ENCODE results near the gene HSD3B7.

Gene HSD3B7

GRCh38 chr16:30972872-30973271 is 12.1 kb upstream of the HSD3B7 start:
- no peak overlapping the region for H3K4me3 ChIP-seq (ENCODE audit: low read depth in 1 of 2, low read length in 2 of 2)
- no peaks in the 10 kb centered on the region for H3K9me3 ChIP-seq (ENCODE audit: control insufficient read depth in 1 of 2, low read length in 2 of 2)
- H3K36me3 ChIP-seq (ENCODE audit: control insufficient read depth in 1 of 2, insufficient read depth in 2 of 2, low read length in 2 of 2): peaks cover 50 to 90% of the 10 kb centered on the region in 2 donors
- H3K27ac ChIP-seq (ENCODE audit: low read length): no peak overlapping the region
- no peaks in the 10 kb centered on the region for H3K4me1 ChIP-seq (ENCODE audit: control insufficient read depth in 1 of 2, insufficient read depth in 2 of 2, low read length in 2 of 2)
- no peaks in the 10 kb centered on the region for H3K27me3 ChIP-seq (ENCODE audit: low read depth, low read length)

DNA sequence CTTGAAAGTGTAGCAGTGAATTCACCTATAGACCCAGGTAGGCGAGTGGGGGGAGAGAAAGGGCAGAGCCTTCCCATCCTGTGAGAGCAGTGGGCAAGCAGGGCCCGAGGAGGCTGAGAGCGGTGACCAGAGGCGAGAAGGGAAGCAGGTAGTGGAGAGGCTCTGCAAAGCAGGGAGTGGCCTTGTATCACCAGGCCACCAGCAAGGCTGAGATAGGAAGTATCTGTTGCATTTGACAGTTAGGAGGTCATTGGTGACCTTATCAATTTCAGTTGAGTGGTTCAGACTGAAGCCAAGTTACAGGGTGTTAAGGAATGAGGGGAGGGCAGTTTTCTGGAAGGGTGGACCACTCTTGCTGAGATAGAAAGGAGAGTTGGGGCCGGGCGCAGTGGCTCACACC is 10.7 kb upstream of the HSD3B7 start:
- H3K27me3 ChIP-seq (ENCODE audit: low read depth, low read length): no peaks in the 10 kb centered on the region
- peaks cover 50 to 93% of the 10 kb centered on the region in 2 donors for H3K36me3 ChIP-seq (ENCODE audit: control insufficient read depth in 1 of 2, insufficient read depth in 2 of 2, low read length in 2 of 2)
- H3K4me3 ChIP-seq (ENCODE audit: low read depth in 1 of 2, low read length in 2 of 2): no peak overlapping the region
- H3K9me3 ChIP-seq (ENCODE audit: control insufficient read depth in 1 of 2, low read length in 2 of 2): no peaks in the 10 kb centered on the region
- no peak overlapping the region for H3K27ac ChIP-seq (ENCODE audit: low read length)
- no peaks in the 10 kb centered on the region for H3K4me1 ChIP-seq (ENCODE audit: control insufficient read depth in 1 of 2, insufficient read depth in 2 of 2, low read length in 2 of 2)

DNA sequence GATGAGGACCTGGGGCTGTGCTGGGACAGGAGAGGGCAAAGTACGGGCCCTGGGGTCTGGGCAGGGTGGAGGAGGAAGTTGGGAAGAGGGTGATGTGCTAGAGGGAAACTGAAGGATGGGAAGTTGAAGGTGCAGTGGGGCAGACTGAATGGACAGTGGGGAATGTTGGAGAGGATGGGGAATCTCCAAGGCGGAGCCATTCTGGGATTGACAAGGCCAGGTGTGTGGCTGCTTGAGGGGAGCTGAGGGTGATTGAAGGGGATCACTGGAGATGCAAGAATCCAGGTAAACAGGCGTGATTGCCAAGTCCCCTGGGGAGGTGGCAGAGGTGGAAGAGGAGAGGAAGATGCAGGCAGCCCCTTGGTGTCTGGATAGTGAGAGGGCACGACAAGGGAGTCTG is 8.5 kb upstream of the HSD3B7 start:
- peaks cover 42 to 91% of the 10 kb centered on the region in 2 donors for H3K36me3 ChIP-seq (ENCODE audit: control insufficient read depth in 1 of 2, insufficient read depth in 2 of 2, low read length in 2 of 2)
- no peaks in the 10 kb centered on the region for H3K4me1 ChIP-seq (ENCODE audit: control insufficient read depth in 1 of 2, insufficient read depth in 2 of 2, low read length in 2 of 2)
- H3K4me3 ChIP-seq (ENCODE audit: low read depth in 1 of 2, low read length in 2 of 2): no peak overlapping the region
- H3K27ac ChIP-seq (ENCODE audit: low read length): no peak overlapping the region
- no peaks in the 10 kb centered on the region for H3K9me3 ChIP-seq (ENCODE audit: control insufficient read depth in 1 of 2, low read length in 2 of 2)
- no peaks in the 10 kb centered on the region for H3K27me3 ChIP-seq (ENCODE audit: low read depth, low read length)

- H3K27me3 ChIP-seq (ENCODE audit: low read depth, low read length): no peaks in the 10 kb centered on the region
- H3K27ac ChIP-seq (ENCODE audit: low read length): no peak overlapping the region
- peaks cover 35 to 90% of the 10 kb centered on the region in 2 donors for H3K36me3 ChIP-seq (ENCODE audit: control insufficient read depth in 1 of 2, insufficient read depth in 2 of 2, low read length in 2 of 2)
Observed at GRCh38 chr16:30977502-30977901, 7.5 kb upstream of the HSD3B7 start.

GRCh38 chr16:30979170-30980022 is 5.6 kb upstream of the HSD3B7 start:
- no peak overlapping the region for H3K4me3 ChIP-seq (ENCODE audit: low read depth in 1 of 2, low read length in 2 of 2)
- H3K27me3 ChIP-seq (ENCODE audit: low read depth, low read length): no peaks in the 10 kb centered on the region
- H3K4me1 ChIP-seq (ENCODE audit: control insufficient read depth in 1 of 2, insufficient read depth in 2 of 2, low read length in 2 of 2): no peaks in the 10 kb centered on the region
- H3K27ac ChIP-seq (ENCODE audit: low read length): no peak overlapping the region
- H3K9me3 ChIP-seq (ENCODE audit: control insufficient read depth in 1 of 2, low read length in 2 of 2): no peaks in the 10 kb centered on the region
- H3K36me3 ChIP-seq (ENCODE audit: control insufficient read depth in 1 of 2, insufficient read depth in 2 of 2, low read length in 2 of 2): peaks cover 22 to 89% of the 10 kb centered on the region in 2 donors

More at GRCh38 chr16:30977502-30977901, 7.5 kb upstream of the HSD3B7 start:
- no peaks in the 10 kb centered on the region for H3K4me1 ChIP-seq (ENCODE audit: control insufficient read depth in 1 of 2, insufficient read depth in 2 of 2, low read length in 2 of 2)
- H3K9me3 ChIP-seq (ENCODE audit: control insufficient read depth in 1 of 2, low read length in 2 of 2): no peaks in the 10 kb centered on the region
- H3K4me3 ChIP-seq (ENCODE audit: low read depth in 1 of 2, low read length in 2 of 2): no peak overlapping the region

DNA sequence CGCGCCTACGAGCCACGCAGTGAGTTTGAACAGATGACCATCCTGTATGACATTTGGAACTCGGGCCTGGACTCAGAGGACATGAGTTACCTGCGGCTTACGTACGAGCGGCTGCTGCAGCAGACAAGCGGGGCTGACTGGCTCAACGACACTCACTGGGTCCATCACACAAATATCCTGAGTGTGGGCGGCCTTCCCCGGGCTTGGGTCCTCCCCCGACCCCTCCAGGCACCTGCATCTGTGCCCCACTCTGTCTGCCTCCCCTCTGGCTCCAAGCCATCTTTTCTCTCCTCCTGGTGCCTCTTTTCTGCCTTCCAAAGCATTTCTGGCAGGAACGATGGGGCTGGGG is 5.0 kb upstream of the HSD3B7 start:
- Histone ChIP-seq H3K27ac (ENCODE audit: low read length) (no peak overlapping the region), H3K9me3 (ENCODE audit: control insufficient read depth in 1 of 2, low read length in 2 of 2) (no peaks in the 10 kb centered on the region), H3K4me3 (ENCODE audit: low read depth in 1 of 2, low read length in 2 of 2) (no peak overlapping the region), H3K27me3 (ENCODE audit: low read depth, low read length) (no peaks in the 10 kb centered on the region), H3K36me3 (ENCODE audit: control insufficient read depth in 1 of 2, insufficient read depth in 2 of 2, low read length in 2 of 2) (peaks cover 21 to 84% of the 10 kb centered on the region in 2 donors), H3K4me1 (ENCODE audit: control insufficient read depth in 1 of 2, insufficient read depth in 2 of 2, low read length in 2 of 2) (no peaks in the 10 kb centered on the region)

- H3K36me3 ChIP-seq (ENCODE audit: control insufficient read depth in 1 of 2, insufficient read depth in 2 of 2, low read length in 2 of 2): peaks cover 21 to 80% of the 10 kb centered on the region in 2 donors
- H3K27ac ChIP-seq (ENCODE audit: low read length): no peak overlapping the region
- H3K4me1 ChIP-seq (ENCODE audit: control insufficient read depth in 1 of 2, insufficient read depth in 2 of 2, low read length in 2 of 2): peaks cover 0 to 4% of the 10 kb centered on the region in 2 donors
- no peaks in the 10 kb centered on the region for H3K9me3 ChIP-seq (ENCODE audit: control insufficient read depth in 1 of 2, low read length in 2 of 2)
- no peaks in the 10 kb centered on the region for H3K27me3 ChIP-seq (ENCODE audit: low read depth, low read length)
- no peak overlapping the region for H3K4me3 ChIP-seq (ENCODE audit: low read depth in 1 of 2, low read length in 2 of 2)
Observed at GRCh38 chr16:30980434-30980833, 4.6 kb upstream of the HSD3B7 start.

DNA sequence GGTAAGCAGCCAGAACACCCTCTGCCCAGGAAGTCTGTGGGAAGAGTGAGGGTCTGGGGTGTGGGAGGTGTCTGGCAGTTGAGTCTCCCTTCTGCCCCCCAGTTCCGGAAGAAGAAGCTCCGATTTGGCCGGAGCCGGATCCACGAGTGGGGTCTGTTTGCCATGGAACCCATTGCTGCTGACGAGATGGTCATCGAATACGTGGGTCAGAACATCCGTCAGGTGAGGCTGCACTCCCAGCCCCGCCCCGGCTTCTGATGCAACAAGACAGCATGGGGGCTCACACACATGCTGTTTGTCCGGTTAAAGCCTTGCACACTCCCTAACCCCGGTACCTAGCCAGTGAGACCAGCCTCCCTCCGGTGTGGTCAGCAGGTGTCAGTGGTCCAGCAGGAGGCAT is 4.0 kb upstream of the HSD3B7 start:
- H3K27ac ChIP-seq (ENCODE audit: low read length): no peak overlapping the region
- H3K36me3 ChIP-seq (ENCODE audit: control insufficient read depth in 1 of 2, insufficient read depth in 2 of 2, low read length in 2 of 2): peaks cover 17 to 74% of the 10 kb centered on the region in 2 donors
- H3K9me3 ChIP-seq (ENCODE audit: control insufficient read depth in 1 of 2, low read length in 2 of 2): no peaks in the 10 kb centered on the region
- H3K4me3 ChIP-seq (ENCODE audit: low read depth in 1 of 2, low read length in 2 of 2): no peak overlapping the region
- peaks cover 3 to 9% of the 10 kb centered on the region in 2 donors for H3K4me1 ChIP-seq (ENCODE audit: control insufficient read depth in 1 of 2, insufficient read depth in 2 of 2, low read length in 2 of 2)
- H3K27me3 ChIP-seq (ENCODE audit: low read depth, low read length): no peaks in the 10 kb centered on the region

GRCh38 chr16:30982548-30983288 is 2.3 kb upstream of the HSD3B7 start:
- Histone ChIP-seq H3K27me3 (ENCODE audit: low read depth, low read length) (no peaks in the 10 kb centered on the region), H3K9me3 (ENCODE audit: control insufficient read depth in 1 of 2, low read length in 2 of 2) (no peaks in the 10 kb centered on the region), H3K4me1 (ENCODE audit: control insufficient read depth in 1 of 2, insufficient read depth in 2 of 2, low read length in 2 of 2) (peaks cover 4 to 13% of the 10 kb centered on the region in 2 donors), H3K4me3 (ENCODE audit: low read depth in 1 of 2, low read length in 2 of 2) (no peak overlapping the region), H3K36me3 (ENCODE audit: control insufficient read depth in 1 of 2, insufficient read depth in 2 of 2, low read length in 2 of 2) (peaks cover 16 to 59% of the 10 kb centered on the region in 2 donors), H3K27ac (ENCODE audit: low read length) (no peak overlapping the region)

DNA sequence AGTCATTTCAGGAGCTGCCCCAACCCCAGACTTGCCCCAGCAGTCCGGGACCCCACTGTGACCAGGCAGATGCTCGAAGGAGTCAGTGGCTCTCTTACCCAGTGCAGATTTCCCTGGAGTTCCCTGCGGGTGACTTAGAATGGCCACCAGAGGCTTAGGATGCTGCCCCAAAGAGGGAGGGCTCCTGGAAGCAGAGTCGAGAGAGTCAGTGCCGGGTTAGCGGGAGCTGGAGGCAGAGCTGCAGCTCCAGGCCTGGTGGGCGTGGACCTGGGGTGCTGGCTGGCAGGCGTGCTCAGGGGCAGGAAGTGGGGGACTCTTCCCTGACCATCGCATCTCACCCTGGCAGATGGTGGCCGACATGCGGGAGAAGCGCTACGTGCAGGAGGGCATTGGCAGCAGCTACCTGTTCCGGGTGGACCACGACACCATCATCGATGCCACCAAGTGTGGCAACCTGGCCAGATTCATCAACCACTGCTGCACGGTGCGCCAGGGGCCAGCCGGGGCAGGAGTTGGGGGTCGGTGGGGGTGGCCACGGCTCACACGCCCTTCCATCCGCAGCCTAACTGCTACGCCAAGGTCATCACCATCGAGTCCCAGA is 1.6 kb upstream of the HSD3B7 start:
- H3K27me3 ChIP-seq (ENCODE audit: low read depth, low read length): no peaks in the 10 kb centered on the region
- peaks cover 14 to 56% of the 10 kb centered on the region in 2 donors for H3K36me3 ChIP-seq (ENCODE audit: control insufficient read depth in 1 of 2, insufficient read depth in 2 of 2, low read length in 2 of 2)
- no peak overlapping the region for H3K27ac ChIP-seq (ENCODE audit: low read length)
- H3K9me3 ChIP-seq (ENCODE audit: control insufficient read depth in 1 of 2, low read length in 2 of 2): no peaks in the 10 kb centered on the region
- peaks cover 4 to 13% of the 10 kb centered on the region in 2 donors for H3K4me1 ChIP-seq (ENCODE audit: control insufficient read depth in 1 of 2, insufficient read depth in 2 of 2, low read length in 2 of 2)
- H3K4me3 ChIP-seq (ENCODE audit: low read depth in 1 of 2, low read length in 2 of 2): no peak overlapping the region

GRCh38 chr16:30983898-30984610 is 953 bp upstream of the HSD3B7 start:
- H3K9me3 ChIP-seq (ENCODE audit: control insufficient read depth in 1 of 2, low read length in 2 of 2): no peaks in the 10 kb centered on the region
- H3K36me3 ChIP-seq (ENCODE audit: control insufficient read depth in 1 of 2, insufficient read depth in 2 of 2, low read length in 2 of 2): peaks cover 9 to 49% of the 10 kb centered on the region in 2 donors
- H3K4me1 ChIP-seq (ENCODE audit: control insufficient read depth in 1 of 2, insufficient read depth in 2 of 2, low read length in 2 of 2): peaks cover 4 to 13% of the 10 kb centered on the region in 2 donors
- H3K27me3 ChIP-seq (ENCODE audit: low read depth, low read length): no peaks in the 10 kb centered on the region
- H3K4me3 ChIP-seq (ENCODE audit: low read depth in 1 of 2, low read length in 2 of 2): no peak overlapping the region
- H3K27ac ChIP-seq (ENCODE audit: low read length): no peak overlapping the region
